NCI-H2081 (cell line): Measurements from ENCODE around the gene LRIF1.
"Not testable (repeated sequence)": the region's sequence is repeated elsewhere in the genome, so short reads cannot be mapped to it uniquely, and the experiment has no call there.

Experiments used
- DNase-seq, 2 experiments: peaks; one replicate each; lab custom pipeline; 2025; lab: John Stamatoyannopoulos, UW

The LRIF1 gene

DNA sequence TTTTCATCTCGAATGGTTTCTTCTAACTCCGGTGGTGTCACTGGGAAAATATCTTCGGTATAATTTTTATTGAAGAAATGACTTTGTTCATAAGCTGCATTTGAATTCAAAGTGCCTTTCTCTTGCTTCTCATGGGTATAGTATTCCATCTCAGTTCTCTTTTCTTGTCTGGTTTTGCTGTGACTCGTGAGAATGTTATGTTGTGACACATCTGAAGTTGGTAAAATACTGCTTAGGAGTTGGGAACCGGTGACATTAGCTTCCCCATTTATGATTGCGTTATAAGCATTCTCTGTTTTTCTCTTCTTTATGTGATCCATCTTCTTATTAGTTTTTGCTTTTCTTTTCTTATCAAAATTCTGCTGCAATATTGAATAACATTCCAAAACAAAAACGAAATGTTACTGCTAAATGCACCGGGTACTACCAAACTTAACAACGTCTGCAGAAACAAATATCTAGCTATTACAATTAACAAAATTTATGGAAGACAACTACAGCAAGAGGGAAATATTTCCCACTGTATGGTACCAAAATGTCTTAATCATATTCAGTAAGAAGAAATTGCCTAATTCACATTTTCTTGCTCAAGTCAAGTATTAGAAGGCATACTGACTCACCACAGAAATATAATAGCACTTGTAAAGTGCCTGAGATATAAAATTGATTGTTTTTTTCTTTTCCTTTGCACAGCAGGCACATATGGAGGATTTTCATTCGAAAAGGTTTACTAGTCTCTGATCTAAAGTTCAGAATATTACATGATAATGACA, 15.5 kb downstream of the LRIF1 start:
- DNase-seq: no peak

DNA sequence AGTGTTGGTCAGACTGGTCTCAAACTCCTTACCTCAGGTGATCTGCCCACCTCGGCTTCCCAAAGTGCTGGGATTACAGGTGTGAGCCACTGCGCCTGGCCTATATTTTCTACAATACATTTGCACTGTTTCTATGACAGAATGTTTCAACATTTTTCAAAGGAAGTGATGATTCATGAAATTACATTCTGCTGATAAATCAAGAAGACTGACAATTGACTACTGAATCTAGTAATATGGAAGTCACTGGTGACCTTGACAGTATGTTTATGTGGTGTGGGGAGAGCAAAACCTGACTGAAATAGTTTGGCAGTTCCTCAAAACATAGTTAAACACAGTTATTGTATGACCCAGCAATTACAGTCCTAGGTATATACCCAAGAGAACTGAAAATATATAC, 18.1 kb downstream of the LRIF1 start:
- DNase-seq: no peak

DNA sequence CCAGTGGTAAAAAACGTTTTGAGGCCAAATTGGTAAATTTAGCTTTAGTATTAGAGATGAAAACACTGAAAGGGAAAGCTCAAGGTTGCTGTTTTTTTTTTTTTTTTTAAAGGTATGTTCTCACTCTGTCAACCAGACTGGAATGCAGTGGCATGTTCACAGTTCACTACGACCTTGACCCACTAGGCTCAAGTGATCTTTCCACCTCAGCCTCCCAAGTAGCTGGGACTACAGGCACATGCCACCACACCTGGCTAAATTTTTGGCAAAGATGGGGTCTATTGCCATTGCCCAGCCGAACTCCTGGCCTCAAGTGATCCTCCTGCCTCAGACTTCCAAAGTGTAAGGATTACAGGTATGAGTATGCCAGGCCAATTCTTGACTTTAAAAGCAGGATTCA, 18.9 kb downstream of the LRIF1 start:
- DNase-seq: no peak

DNA sequence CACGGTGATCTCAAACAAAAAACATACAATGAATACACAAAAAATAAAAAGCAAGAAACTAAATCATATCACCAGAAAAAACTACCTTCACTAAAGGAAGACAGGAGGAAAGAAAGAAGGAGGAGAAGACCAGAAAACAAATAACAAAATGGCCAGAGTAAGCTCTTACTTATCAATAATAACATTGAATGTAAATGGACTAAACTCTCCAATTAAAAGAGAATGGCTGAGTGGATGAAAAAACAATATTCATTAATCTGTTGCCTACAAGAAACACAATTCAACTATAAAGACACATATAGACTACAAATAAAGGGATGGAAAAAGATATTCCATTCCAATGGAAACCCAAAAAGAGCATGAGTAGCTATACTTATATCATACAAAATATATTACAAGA, 27.2 kb downstream of the LRIF1 start:
- DNase-seq: no peak

DNA sequence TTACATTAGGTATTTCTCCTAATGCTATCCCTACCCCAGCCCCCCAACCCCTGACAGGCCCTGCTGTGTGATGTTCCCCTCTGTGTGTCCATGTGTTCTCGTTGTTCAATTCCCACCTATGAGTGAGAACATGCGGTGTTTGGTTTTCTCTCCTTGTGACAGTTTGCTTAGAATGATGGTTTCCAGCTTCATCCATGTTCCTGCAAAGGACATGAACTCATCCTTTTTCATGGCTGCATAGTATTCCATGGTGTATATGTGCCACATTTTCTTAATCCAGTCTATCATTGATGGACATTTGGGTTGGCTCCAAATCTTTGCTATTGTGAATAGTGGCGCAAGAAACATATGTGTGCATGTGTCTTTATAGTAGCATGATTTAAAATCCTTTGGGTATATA, 32.6 kb downstream of the LRIF1 start:
- DNase-seq: not testable (repeated sequence)

DNA sequence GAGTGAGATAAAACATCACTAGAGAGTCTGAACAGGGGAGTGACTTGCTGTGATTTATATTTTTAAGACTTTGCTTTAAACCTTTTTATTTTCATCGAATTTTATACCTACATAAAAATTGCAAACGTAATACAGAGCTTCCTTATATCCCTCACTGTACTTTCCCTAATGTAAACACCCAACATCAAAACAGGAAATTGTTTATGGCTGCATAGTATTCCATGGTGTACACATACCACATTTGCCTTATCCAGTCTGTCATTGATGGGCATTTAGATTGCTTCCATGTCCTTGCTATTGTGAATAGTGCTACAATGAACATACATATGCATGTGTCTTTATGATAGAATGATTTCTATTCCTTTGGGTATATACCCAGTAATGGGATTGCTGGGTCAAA, 34.8 kb downstream of the LRIF1 start:
- no peak for DNase-seq

DNA sequence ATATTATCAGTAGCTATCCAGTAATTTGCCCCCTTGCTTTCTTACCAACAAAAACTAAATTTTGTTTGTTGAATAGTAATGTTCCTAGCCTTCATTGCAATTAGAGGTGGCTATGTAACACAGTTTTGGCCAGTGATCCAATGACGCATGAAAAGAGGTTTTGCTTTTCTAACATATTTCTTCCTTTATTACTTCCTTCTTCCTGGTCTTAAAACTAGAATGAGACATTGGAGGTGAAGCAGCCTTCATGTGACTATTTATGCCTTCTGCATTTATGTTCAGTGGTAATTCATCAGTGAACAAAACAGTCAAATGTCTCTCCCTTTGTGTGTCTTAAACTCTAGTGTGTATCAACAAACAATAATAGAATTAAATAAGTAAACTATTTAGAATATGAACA, 35.5 kb downstream of the LRIF1 start:
- no peak for DNase-seq

DNA sequence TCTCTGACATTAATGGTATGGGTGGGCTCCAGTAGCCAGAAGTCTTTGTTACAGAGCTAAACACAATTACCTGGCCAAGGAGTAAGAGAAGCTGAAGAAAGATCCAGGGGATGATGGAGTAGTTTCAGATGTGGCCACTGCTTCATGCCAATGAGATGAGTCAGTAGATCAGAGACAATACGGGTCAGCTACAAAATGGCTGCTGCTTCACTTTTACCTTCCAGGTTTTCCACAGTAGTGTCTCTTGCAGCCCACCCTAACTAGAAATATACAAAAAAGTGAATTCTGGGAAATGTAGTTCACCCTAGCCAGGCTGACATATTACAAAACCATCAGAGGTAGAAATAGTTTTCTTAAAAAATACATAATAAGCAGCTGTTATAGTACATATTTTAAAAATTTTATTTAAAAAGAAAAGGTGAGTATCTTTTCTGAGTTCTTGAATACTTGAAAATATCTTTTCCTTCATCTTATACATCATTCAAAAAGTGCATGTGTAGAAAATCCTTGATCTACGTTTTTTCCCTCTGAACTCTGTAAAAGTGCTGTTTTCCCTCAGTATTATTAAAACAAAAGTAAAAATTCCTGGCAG, 36.1 kb downstream of the LRIF1 start:
- no peak for DNase-seq

DNA sequence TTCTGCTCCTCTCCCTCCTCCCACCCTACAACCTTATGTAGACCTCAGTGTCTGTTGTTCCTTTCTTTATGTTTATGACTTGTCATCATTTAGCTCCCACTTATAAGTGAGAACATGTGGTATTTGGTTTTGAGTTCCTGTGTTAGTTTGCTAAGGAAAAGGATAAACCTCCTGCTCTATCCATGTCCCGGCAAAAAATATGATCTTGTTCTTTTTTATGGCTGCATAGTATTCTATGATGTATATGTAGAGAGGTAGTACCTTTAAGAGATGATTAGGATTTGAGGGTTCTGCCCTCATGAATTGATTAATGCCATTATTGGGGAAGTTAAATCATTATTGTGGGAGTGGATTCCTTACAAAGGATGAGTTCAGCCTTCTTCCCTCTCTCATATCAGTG, 41.8 kb downstream of the LRIF1 start:
- DNase-seq: no peak

DNA sequence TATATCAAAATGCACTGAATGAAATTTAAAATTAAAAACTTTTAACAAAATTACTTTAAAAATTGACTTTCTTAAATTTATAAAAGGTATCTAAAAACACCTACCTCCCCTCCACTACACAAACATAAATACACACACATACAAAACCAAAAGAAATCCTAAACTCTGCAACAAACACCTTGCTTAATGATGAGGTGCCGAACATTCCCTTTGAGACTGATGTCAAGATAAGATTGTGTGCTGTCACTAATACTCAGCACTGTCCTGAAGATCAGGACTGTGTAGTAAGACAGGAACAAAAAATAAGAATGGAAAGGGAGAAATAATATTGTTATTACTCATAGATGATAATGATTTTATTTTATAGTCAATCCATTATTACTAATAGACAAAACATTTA, 45.7 kb downstream of the LRIF1 start:
- DNase-seq: no peak

DNA sequence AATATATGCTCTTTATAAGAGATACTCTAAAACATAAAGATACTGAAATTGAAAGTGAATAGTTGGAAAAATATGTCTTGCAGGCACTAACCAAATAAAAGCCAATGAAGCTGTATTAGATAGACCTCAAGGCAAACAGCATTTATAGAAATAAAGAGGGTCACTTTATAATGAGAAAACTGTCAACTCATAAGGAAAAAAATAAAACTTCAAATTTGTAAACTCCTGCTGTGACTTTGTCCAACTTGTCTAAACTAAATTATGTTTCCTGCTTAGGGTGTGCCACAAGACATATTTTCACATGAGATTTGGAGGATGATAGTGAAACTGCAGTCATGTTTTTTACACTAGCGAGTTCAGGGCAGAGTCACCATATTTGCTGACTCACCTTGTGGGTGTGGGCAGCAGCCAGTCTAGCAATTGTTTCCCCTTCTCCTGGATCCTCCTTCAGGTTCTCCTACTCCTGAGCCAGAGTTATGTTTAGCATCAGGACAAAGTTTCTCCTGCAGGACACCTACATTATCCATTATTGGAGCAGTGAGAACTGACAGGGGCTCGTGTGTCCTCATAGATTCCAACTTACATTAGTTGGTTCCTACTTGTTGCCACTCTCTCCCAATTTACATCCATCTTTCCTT, 46.9 kb downstream of the LRIF1 start:
- DNase-seq: no peak

DNA sequence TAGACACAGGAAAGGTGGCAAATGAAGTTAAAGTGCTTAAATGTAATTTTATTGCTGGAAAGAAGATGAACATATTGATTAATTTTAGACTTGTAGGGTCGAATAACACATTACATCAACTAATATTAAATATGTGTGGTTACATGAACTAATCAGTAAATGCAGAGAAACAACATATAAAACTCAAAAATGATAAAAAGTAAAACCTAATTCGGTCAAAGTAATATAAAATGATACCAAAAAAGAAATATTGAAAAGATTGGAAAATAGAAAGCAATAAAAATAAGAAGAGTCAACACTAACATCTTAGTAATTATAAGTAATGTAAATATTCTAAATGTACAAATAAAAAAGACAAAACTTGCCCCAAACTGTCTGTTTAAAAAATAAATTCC, 47.5 kb downstream of the LRIF1 start:
- DNase-seq: no peak

DNA sequence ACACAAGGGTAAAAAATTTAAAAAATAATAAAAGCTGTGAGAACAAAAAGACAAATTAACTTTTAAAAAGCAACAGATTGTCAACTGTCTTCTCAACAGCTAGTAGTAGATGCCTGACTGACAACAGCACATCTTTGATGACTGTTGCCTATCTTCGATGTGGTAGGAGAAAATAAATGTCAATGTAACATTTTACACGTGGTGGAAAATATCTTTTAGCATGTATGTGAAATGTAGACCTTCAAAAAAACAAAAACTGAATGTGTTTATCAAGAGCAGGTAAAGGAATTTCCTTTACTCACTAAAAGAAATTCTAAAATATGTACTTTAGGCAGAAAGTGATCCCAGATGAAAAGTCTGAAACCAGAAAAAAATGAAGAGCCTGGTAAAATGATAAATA, 47.9 kb downstream of the LRIF1 start:
- no peak for DNase-seq

DNA sequence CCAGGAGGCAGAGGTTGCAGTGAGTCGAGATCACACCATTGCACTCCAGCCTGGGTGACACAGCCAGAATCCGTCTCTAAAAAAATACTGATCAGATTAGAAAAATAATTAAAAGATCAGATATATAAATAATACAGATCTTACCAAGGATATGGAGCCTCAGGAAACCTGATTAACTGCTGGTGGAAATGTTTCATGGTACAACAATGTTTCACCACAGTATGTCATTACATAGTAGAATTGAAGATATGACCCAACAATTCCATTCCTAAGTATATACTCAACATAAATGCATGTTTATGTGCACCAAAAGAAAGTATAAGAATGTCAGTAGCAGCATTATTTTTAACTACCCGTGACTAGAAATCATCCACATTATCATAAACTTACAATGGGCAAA, 49.0 kb downstream of the LRIF1 start:
- DNase-seq: no peak

DNA sequence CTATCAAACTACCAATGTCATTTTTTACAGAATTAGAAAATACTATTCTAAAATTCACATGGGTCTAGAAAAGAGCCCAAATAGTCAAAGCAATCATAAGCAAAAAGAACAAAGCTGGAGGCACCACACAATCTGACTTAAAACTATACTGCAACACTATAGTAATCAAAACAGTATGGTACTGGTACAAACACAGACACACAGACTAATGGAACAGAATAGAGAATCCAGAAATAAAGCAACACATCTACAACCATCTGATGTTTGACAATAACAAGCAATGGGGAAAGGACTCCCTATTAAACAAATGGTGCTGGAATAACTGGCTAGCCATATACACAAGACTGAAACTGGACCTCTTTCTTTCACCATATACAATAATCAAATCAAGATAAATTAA, 50.9 kb downstream of the LRIF1 start:
- DNase-seq: no peak

DNA sequence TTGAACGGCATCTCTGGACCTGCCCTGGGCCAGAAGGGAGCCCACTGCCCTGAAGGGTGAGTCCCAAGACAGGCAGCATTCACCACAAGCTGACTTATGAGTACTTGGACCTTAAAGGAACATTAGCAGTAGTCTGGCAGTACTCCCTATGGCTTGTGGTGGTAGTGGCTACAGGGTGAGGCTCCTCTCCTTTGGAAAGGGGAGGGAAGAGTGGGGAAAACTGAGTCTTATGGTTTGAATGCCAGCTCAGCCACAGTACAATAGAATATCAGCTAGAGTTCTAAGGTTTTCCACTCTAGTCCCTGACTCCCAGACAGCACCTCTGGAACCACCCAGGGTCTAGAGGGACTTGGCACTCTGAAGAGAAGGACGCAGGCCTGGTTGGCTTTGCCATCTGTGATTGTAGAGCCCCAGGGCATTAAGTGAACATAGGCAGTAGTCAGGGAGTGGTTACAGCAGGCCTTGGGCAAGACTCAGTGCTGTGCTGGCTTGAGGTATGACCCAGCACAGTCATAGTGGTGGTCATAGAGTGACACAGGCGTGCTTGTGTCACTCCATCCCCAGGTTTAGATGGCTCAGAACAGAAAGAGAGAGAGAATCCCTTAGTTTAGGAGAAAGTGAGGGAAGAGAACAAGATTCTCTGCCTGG, 59.7 kb downstream of the LRIF1 start:
- DNase-seq: no peak

DNA sequence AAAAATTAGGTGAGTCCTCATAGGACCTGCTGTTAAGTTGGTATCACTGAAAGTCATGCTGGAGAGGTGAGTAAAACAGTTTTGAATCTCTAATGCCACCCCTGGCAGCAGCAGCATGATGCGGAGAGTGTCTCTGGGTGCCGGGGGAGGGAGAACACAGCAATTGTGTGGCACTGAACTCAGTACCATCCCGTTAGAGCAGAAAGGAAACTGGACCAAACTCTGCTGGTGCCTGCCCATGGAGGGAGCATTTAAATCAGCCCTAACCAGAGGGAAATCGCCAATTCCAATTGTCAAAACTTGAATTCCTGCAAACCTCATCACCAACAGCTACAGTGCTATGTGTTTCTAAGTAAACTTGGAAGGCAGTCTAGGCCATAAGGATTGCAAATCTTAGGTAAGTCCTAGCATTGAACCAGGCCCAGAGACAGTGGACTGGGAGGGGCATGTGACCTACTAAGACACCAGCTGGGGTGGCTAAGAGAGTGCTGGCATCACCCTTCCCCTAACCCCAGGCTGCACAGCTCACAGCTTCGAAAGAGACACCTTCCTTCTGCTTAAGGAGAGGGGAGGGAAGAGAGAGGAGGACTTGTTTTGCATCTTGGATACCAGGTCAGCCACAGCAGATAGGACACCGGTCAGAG, 60.8 kb downstream of the LRIF1 start:
- no peak for DNase-seq

DNA sequence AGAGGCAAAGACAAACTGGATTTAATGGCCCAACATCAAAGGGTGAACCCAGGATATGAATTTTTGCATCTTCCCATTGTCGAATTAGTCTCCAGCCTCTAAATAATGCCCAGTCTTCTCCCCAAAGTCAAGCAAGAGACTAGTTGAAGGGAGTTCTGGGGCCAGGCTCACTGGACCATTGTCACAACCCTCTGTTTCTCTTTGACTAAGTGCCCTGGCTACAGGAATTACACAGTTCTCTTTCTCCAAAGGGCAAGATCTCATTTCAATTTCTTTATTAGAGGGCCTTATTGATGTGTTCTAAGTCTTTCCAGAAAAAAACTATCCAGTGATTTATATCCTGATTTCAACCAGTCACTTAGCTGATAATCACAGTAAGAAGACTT, 64.3 kb downstream of the LRIF1 start:
- no peak for DNase-seq

DNA sequence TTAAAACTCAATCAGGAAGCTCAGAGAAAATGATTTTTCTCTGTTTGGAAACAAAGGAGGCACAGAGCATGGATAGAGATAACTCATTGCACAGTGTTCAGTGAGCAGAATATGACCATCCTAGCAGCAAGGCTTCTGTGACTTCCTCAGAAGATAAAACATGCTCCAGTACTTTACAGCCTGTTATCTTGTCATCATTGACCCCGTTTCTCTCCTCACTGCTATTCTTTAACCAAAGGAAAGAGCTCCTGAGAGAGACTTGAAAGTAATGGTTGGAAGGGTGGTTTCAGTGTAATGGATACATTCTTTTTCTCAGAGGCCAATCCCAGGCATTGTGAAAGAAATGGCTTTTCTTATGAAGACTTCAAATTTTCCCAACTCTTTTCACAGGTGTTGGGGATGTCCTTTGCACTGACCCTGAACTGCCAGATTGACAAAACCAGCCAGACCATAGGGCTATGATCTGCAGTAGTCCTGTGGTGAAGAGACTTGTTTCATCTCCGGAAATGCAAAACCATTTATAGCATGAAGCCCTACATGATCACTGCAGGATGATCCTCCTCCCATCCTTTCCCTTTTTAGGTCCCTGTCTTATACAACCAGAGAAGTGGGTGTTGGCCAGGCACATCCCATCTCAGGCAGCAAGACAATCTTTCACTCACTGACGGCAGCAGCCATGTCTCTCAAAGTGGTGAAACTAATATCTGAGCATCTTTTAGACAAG, 64.8 kb downstream of the LRIF1 start:
- no peak for DNase-seq

DNA sequence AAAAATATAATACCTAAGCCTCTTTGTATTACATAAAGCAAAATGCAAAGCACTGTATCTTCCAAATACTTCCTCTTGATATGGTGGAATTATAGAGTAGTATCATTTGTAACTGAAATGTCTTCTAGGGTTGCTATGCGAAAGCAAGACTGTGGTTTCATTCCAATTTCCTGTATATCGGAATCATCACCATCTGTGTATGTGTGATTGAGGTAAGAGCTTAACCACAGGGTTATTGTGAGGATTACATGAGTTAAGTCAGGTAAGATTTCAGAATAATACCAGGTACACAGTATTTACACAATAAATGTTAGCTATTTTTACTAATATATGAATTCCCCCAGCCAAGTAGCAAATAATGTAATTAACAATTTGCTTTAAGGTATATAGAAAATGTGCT, 66.0 kb downstream of the LRIF1 start:
- DNase-seq: no peak
